MM.1S (cell line): Measurements from ENCODE around the gene SYT2.

Experiments used
- DNase-seq: peaks from one replicate; pipeline ENCODE4 v3.0.0-alpha.2; 2015
- H2AFZ ChIP-seq: fragments of 300-600 bp; sonication (generic); 2 replicates; pipeline ENCODE4 v1.6.0; 2016; ENCODE audit warnings: antibody characterized with exemption, low read length
- H3F3A ChIP-seq: fragments of 300-600 bp; sonication (generic); 2 replicates; pipeline ENCODE4 v1.6.1; 2016; ENCODE audit warnings: mild to moderate bottlenecking, antibody characterized with exemption, low read length, moderate library complexity, mixed read lengths; ENCODE audit not compliant: insufficient read depth
- H3K27ac ChIP-seq: fragments of 300-600 bp; sonication (generic); 2 replicates; pipeline ENCODE4 v1.5.1; 2016; ENCODE audit warnings: mild to moderate bottlenecking, low read length
- H3K27me3 ChIP-seq: fragments of 300-600 bp; sonication (generic); replicated peaks from 2 replicates; pipeline ENCODE4 v1.6.0; 2016; ENCODE audit warnings: low read length; ENCODE audit not compliant: insufficient read depth
- H3K36me3 ChIP-seq: fragments of 300-600 bp; sonication (generic); replicated peaks from 2 replicates; pipeline ENCODE4 v1.6.1; 2016; ENCODE audit warnings: mild to moderate bottlenecking, low read length, mixed read lengths; ENCODE audit not compliant: insufficient read depth
- H3K4me1 ChIP-seq: fragments of 300-600 bp; sonication (generic); 2 replicates; pipeline ENCODE4 v1.6.1; 2016; ENCODE audit warnings: low read length, mixed read lengths
- H3K4me2 ChIP-seq: fragments of 300-600 bp; sonication (generic); 2 replicates; pipeline ENCODE4 v1.6.0; 2016; ENCODE audit warnings: low read depth, low read length
- H3K4me3 ChIP-seq: fragments of 300-600 bp; sonication (generic); 2 replicates; pipeline ENCODE4 v1.5.1; 2016; ENCODE audit warnings: low read length, mixed read lengths
- H3K79me2 ChIP-seq: fragments of 300-600 bp; sonication (generic); 2 replicates; pipeline ENCODE4 v1.6.1; 2016; ENCODE audit warnings: mixed run types, low read length, mixed read lengths
- H3K9ac ChIP-seq: fragments of 300-600 bp; sonication (generic); 2 replicates; pipeline ENCODE4 v1.6.1; 2016; ENCODE audit warnings: low read length, mixed read lengths
- H3K9me2 ChIP-seq: fragments of 300-600 bp; sonication (generic); replicated peaks from 2 replicates; pipeline ENCODE4 v1.6.1; 2016; ENCODE audit warnings: mild to moderate bottlenecking, low read length, mixed read lengths; ENCODE audit not compliant: insufficient read depth
- H3K9me3 ChIP-seq: fragments of 300-600 bp; sonication (generic); replicated peaks from 2 replicates; pipeline ENCODE4 v1.6.1; 2016; ENCODE audit warnings: mild to moderate bottlenecking, low read length, mixed read lengths; ENCODE audit not compliant: insufficient read depth
- H4K20me1 ChIP-seq: fragments of 300-600 bp; sonication (generic); 2 replicates; pipeline ENCODE4 v1.6.1; 2016; ENCODE audit warnings: mild to moderate bottlenecking, low read length, moderate library complexity, mixed read lengths; ENCODE audit not compliant: insufficient read depth
- EZH2 ChIP-seq: fragments of 300-600 bp; sonication (generic); optimal IDR thresholded peaks from 2 replicates; pipeline ENCODE3; 2017; ENCODE audit warnings: low read depth, mild to moderate bottlenecking, antibody characterized with exemption, low read length, mixed read lengths
- EZH2phosphoT487 ChIP-seq: fragments of 300-600 bp; sonication (generic); IDR thresholded peaks from 2 replicates; pipeline ENCODE4 v1.6.1; 2018; ENCODE audit warnings: antibody characterized with exemption, low read length
- TF ChIP-seq, protein P1 (sequence below): fragments of 300-600 bp; sonication (generic); IDR thresholded peaks from 2 replicates; pipeline ENCODE4 v1.5.1; 2016; ENCODE audit warnings: antibody characterized with exemption, low read length, mixed read lengths

Gene SYT2

DNA sequence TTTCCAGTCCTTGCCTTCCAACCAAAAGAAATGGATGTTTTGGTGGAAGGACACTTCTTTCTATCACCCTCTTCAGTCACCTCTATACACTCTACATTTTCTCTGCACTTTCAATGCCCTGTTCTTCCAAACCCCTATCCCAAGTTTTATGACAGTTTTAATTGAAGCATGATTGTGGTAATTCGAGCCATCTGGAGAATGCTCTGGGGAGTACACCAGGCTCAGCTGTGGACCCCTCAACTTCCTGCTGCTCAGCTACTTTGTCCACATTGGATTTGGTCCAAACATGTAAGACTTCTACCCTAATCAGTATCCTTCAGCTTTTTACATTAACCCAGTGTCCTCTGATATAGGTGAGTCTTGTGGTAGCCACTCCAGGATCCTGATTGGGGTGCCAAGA, 129.6 kb downstream of the SYT2 start:
- TF ChIP-seq, protein P1, sequence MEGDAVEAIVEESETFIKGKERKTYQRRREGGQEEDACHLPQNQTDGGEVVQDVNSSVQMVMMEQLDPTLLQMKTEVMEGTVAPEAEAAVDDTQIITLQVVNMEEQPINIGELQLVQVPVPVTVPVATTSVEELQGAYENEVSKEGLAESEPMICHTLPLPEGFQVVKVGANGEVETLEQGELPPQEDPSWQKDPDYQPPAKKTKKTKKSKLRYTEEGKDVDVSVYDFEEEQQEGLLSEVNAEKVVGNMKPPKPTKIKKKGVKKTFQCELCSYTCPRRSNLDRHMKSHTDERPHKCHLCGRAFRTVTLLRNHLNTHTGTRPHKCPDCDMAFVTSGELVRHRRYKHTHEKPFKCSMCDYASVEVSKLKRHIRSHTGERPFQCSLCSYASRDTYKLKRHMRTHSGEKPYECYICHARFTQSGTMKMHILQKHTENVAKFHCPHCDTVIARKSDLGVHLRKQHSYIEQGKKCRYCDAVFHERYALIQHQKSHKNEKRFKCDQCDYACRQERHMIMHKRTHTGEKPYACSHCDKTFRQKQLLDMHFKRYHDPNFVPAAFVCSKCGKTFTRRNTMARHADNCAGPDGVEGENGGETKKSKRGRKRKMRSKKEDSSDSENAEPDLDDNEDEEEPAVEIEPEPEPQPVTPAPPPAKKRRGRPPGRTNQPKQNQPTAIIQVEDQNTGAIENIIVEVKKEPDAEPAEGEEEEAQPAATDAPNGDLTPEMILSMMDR, result no peak
- TF ChIP-seq EZH2 (no peak), EZH2phosphoT487 (no peak)
- no peak for DNase-seq
- H3K27me3 ChIP-seq, result no peaks in the 10 kb centered on the region
- no peaks in the 10 kb centered on the region for H3K9me3 ChIP-seq
- H3F3A ChIP-seq, result no peaks in the 10 kb centered on the region
- no peak overlapping the region for H3K27ac ChIP-seq
- no peaks in the 10 kb centered on the region for H3K9me2 ChIP-seq
- no peak overlapping the region for H3K9ac ChIP-seq
- H3K79me2 ChIP-seq, result no peaks in the 10 kb centered on the region
- no peaks in the 10 kb centered on the region for H3K4me1 ChIP-seq
- H3K4me3 ChIP-seq, result no peak overlapping the region
- no peak overlapping the region for H2AFZ ChIP-seq
- H3K36me3 ChIP-seq, result no peaks in the 10 kb centered on the region
- no peak overlapping the region for H3K4me2 ChIP-seq
- H4K20me1 ChIP-seq, result no peaks in the 10 kb centered on the region

DNA sequence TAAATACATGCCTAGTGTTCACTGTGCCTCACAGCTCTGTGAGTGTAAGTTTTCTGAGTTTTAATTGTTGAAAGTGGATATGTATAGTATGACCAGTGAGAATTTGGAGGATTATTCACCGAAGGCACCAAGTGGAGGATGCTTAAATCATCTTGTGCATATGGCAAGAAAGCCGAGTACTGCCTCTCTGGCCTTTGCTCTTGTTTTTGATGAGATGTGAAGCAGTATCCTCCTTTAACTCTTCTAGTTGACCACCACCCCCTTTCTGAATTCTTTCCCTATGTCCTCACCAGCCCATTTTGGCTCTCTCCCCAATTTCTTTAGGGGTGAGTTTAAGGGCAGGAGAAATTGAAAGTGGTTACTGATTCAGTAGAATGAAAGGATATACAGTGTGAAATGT, 130.4 kb downstream of the SYT2 start:
- DNase-seq, result no peak
- no peak overlapping the region for H3K4me2 ChIP-seq
- H3K36me3 ChIP-seq, result no peaks in the 10 kb centered on the region
- H2AFZ ChIP-seq, result no peak overlapping the region
- H3F3A ChIP-seq, result no peaks in the 10 kb centered on the region
- no peaks in the 10 kb centered on the region for H3K9me2 ChIP-seq
- H3K4me3 ChIP-seq, result no peak overlapping the region
- TF ChIP-seq EZH2 (no peak), EZH2phosphoT487 (no peak)
- TF ChIP-seq, protein P1, result no peak
- no peak overlapping the region for H3K27ac ChIP-seq
- no peaks in the 10 kb centered on the region for H3K27me3 ChIP-seq
- no peaks in the 10 kb centered on the region for H3K4me1 ChIP-seq
- no peaks in the 10 kb centered on the region for H4K20me1 ChIP-seq
- H3K79me2 ChIP-seq, result no peaks in the 10 kb centered on the region
- no peaks in the 10 kb centered on the region for H3K9me3 ChIP-seq
- no peak overlapping the region for H3K9ac ChIP-seq

DNA sequence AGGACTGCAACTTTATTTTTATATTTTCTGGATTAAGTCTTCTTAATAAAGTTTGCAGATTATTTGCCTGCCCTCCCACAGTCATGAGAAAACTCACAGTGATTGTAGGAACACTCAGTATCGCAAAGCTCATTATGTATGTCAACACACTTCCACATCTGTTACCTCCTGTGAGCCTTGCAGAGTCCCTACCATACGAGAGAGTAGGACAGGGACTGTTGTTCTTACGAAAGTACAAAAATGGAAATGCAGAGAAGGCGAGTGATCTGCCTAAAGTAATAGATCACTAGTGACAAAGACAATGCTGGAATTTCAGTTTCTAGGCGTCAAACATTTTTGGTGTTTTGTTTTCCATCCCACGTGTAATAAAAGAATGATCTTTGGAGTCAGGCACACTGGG, 131.7 kb downstream of the SYT2 start:
- no peaks in the 10 kb centered on the region for H3K27me3 ChIP-seq
- no peaks in the 10 kb centered on the region for H3K9me2 ChIP-seq
- DNase-seq, result no peak
- TF ChIP-seq, protein P1, result no peak
- TF ChIP-seq EZH2 (no peak), EZH2phosphoT487 (no peak)
- H3K36me3 ChIP-seq, result no peaks in the 10 kb centered on the region
- H3K4me1 ChIP-seq, result peaks cover 1% of the 10 kb centered on the region
- no peak overlapping the region for H2AFZ ChIP-seq
- H4K20me1 ChIP-seq, result no peaks in the 10 kb centered on the region
- H3K4me3 ChIP-seq, result no peak overlapping the region
- H3K9me3 ChIP-seq, result no peaks in the 10 kb centered on the region
- H3K79me2 ChIP-seq, result no peaks in the 10 kb centered on the region
- H3K4me2 ChIP-seq, result no peak overlapping the region
- H3K9ac ChIP-seq, result no peak overlapping the region
- no peak overlapping the region for H3K27ac ChIP-seq
- no peaks in the 10 kb centered on the region for H3F3A ChIP-seq
